ENCODE data around the gene CCDC192. TPM values are rescaled to one million over a fixed set of nuclear protein-coding genes. Genes with fewer than 3 reads are reported as not detected.
A peak's percentile ranks its signal among the peaks of the same experiment; 100 is the strongest.

Gene CCDC192
- total RNA-seq, 1 experiment from 2014 or later, result not detected

GRCh38 chr5:127885176-127885575 lies 182.0 kb downstream of the CCDC192 start:
- Histone ChIP-seq H3K27me3 (replicated peaks) (no peaks in the 10 kb centered on the region), H3K36me3 (no peaks in the 10 kb centered on the region), H3K4me1 (replicated peaks) (peaks cover 18% of the 10 kb centered on the region), H3K4me3 (no peak overlapping the region), H3K27ac (no peak overlapping the region), H3K9me3 (replicated peaks) (no peaks in the 10 kb centered on the region)
- no peak for DNase-seq (ENCODE audit: low read depth in 1 of 2, low spot score in 2 of 2)

GRCh38 chr5:127886081-127886480 lies 182.9 kb downstream of the CCDC192 start:
- Histone ChIP-seq H3K36me3 (no peaks in the 10 kb centered on the region), H3K4me3 (no peak overlapping the region), H3K27me3 (replicated peaks) (no peaks in the 10 kb centered on the region), H3K9me3 (replicated peaks) (no peaks in the 10 kb centered on the region), H3K27ac (no peak overlapping the region), H3K4me1 (replicated peaks) (peaks cover 18% of the 10 kb centered on the region)
- no peak for DNase-seq (ENCODE audit: low read depth in 1 of 2, low spot score in 2 of 2)

- peak in 1 of 2 experiments; percentile 47 for DNase-seq (ENCODE audit: low read depth in 1 of 2, low spot score in 2 of 2)
- no peak overlapping the region for H3K4me3 ChIP-seq
- H3K27ac ChIP-seq, result no peak overlapping the region
These were observed 184.1 kb downstream of the CCDC192 start for GRCh38 chr5:127887282-127887681.

GRCh38 chr5:127891942-127892341 lies 188.8 kb downstream of the CCDC192 start:
- Histone ChIP-seq H3K36me3 (no peaks in the 10 kb centered on the region), H3K4me3 (no peak overlapping the region), H3K9me3 (replicated peaks) (no peaks in the 10 kb centered on the region), H3K4me1 (replicated peaks) (peaks cover 25% of the 10 kb centered on the region), H3K27ac (no peak overlapping the region), H3K27me3 (replicated peaks) (no peaks in the 10 kb centered on the region)
- no peak for DNase-seq (ENCODE audit: low read depth in 1 of 2, low spot score in 2 of 2)

More at GRCh38 chr5:127887282-127887681, 184.1 kb downstream of the CCDC192 start:
- Histone ChIP-seq H3K27me3 (replicated peaks) (no peaks in the 10 kb centered on the region), H3K36me3 (no peaks in the 10 kb centered on the region), H3K4me1 (replicated peaks) (peaks cover 27% of the 10 kb centered on the region), H3K9me3 (replicated peaks) (no peaks in the 10 kb centered on the region)

GRCh38 chr5:127892467-127893207 lies 189.4 kb downstream of the CCDC192 start:
- DNase-seq (ENCODE audit: low read depth in 1 of 2, low spot score in 2 of 2), result peak in 1 of 2 experiments; percentile 52
- H3K4me1 ChIP-seq (replicated peaks), result peaks cover 20% of the 10 kb centered on the region
- no peak overlapping the region for H3K27ac ChIP-seq
- no peaks in the 10 kb centered on the region for H3K27me3 ChIP-seq (replicated peaks)
- H3K9me3 ChIP-seq (replicated peaks), result no peaks in the 10 kb centered on the region
- H3K36me3 ChIP-seq, result no peaks in the 10 kb centered on the region
- no peak overlapping the region for H3K4me3 ChIP-seq

- H3K36me3 ChIP-seq, result no peaks in the 10 kb centered on the region
- no peaks in the 10 kb centered on the region for H3K9me3 ChIP-seq (replicated peaks)
- peaks cover 20% of the 10 kb centered on the region for H3K4me1 ChIP-seq (replicated peaks)
- H3K27me3 ChIP-seq (replicated peaks), result no peaks in the 10 kb centered on the region
- H3K4me3 ChIP-seq, result no peak overlapping the region
- no peak for DNase-seq (ENCODE audit: low read depth in 1 of 2, low spot score in 2 of 2)
- no peak overlapping the region for H3K27ac ChIP-seq
These were observed 190.0 kb downstream of the CCDC192 start for GRCh38 chr5:127893232-127893631.

- Histone ChIP-seq H3K4me1 (replicated peaks) (peaks cover 30% of the 10 kb centered on the region), H3K27ac (no peak overlapping the region), H3K36me3 (no peaks in the 10 kb centered on the region), H3K9me3 (replicated peaks) (no peaks in the 10 kb centered on the region), H3K27me3 (replicated peaks) (no peaks in the 10 kb centered on the region), H3K4me3 (no peak overlapping the region)
- no peak for DNase-seq (ENCODE audit: low read depth in 1 of 2, low spot score in 2 of 2)
These were observed 191.3 kb downstream of the CCDC192 start for GRCh38 chr5:127894461-127894860.

- H3K4me1 ChIP-seq (replicated peaks), result peaks cover 9% of the 10 kb centered on the region
- no peak overlapping the region for H3K27ac ChIP-seq
- H3K36me3 ChIP-seq, result no peaks in the 10 kb centered on the region
- DNase-seq (ENCODE audit: low read depth in 1 of 2, low spot score in 2 of 2), result no peak
- no peaks in the 10 kb centered on the region for H3K9me3 ChIP-seq (replicated peaks)
- no peaks in the 10 kb centered on the region for H3K27me3 ChIP-seq (replicated peaks)
- H3K4me3 ChIP-seq, result no peak overlapping the region
These were observed 195.5 kb downstream of the CCDC192 start for GRCh38 chr5:127898551-127899213.

GRCh38 chr5:127899214-127899610 lies 196.0 kb downstream of the CCDC192 start:
- H3K9me3 ChIP-seq (replicated peaks), result no peaks in the 10 kb centered on the region
- H3K36me3 ChIP-seq, result no peaks in the 10 kb centered on the region
- H3K4me1 ChIP-seq (replicated peaks), result peaks cover 9% of the 10 kb centered on the region
- no peak overlapping the region for H3K4me3 ChIP-seq
- H3K27ac ChIP-seq, result no peak overlapping the region
- no peaks in the 10 kb centered on the region for H3K27me3 ChIP-seq (replicated peaks)
- DNase-seq (ENCODE audit: low read depth in 1 of 2, low spot score in 2 of 2), result no peak

- no peaks in the 10 kb centered on the region for H3K9me3 ChIP-seq (replicated peaks)
- H3K4me1 ChIP-seq (replicated peaks), result peaks cover 10% of the 10 kb centered on the region
- no peaks in the 10 kb centered on the region for H3K27me3 ChIP-seq (replicated peaks)
- no peak overlapping the region for H3K4me3 ChIP-seq
- no peak overlapping the region for H3K27ac ChIP-seq
- no peak for DNase-seq (ENCODE audit: low read depth in 1 of 2, low spot score in 2 of 2)
- H3K36me3 ChIP-seq, result no peaks in the 10 kb centered on the region
These were observed 203.5 kb downstream of the CCDC192 start for GRCh38 chr5:127906562-127907204.

- Histone ChIP-seq H3K27ac (no peak overlapping the region), H3K36me3 (no peaks in the 10 kb centered on the region), H3K27me3 (replicated peaks) (no peaks in the 10 kb centered on the region), H3K4me1 (replicated peaks) (peaks cover 10% of the 10 kb centered on the region), H3K9me3 (replicated peaks) (no peaks in the 10 kb centered on the region), H3K4me3 (no peak overlapping the region)
- no peak for DNase-seq (ENCODE audit: low read depth in 1 of 2, low spot score in 2 of 2)
These were observed 204.7 kb downstream of the CCDC192 start for GRCh38 chr5:127907907-127908306.

- Histone ChIP-seq H3K27me3 (replicated peaks) (no peaks in the 10 kb centered on the region), H3K4me1 (replicated peaks) (peaks cover 10% of the 10 kb centered on the region), H3K9me3 (replicated peaks) (no peaks in the 10 kb centered on the region), H3K36me3 (no peaks in the 10 kb centered on the region), H3K4me3 (no peak overlapping the region), H3K27ac (no peak overlapping the region)
- DNase-seq (ENCODE audit: low read depth in 1 of 2, low spot score in 2 of 2), result peak in 1 of 2 experiments; percentile 50
These were observed 205.9 kb downstream of the CCDC192 start for GRCh38 chr5:127909066-127909465.

GRCh38 chr5:127909821-127910220 lies 206.6 kb downstream of the CCDC192 start:
- no peak for DNase-seq (ENCODE audit: low read depth in 1 of 2, low spot score in 2 of 2)
- no peaks in the 10 kb centered on the region for H3K27me3 ChIP-seq (replicated peaks)
- H3K4me3 ChIP-seq, result no peak overlapping the region
- H3K36me3 ChIP-seq, result no peaks in the 10 kb centered on the region
- no peak overlapping the region for H3K27ac ChIP-seq
- H3K4me1 ChIP-seq (replicated peaks), result peaks cover 10% of the 10 kb centered on the region
- no peaks in the 10 kb centered on the region for H3K9me3 ChIP-seq (replicated peaks)

All from SJSA1 (cell line).